Nephron (organoid): ENCODE data around the gene WNT9A.

Experiments used
- H3K27ac Mint-ChIP-seq, 3 experiments: 2 replicates each; pipeline ENCODE4 v1.8.0; 2020; ENCODE audit warnings: mixed read lengths in 3 of 3, mild to moderate bottlenecking in 2 of 3, moderate library complexity in 1 of 3
- H3K27me3 Mint-ChIP-seq: 2 replicates; pipeline ENCODE4 v1.8.0; 2021; ENCODE audit warnings: low read depth, mild to moderate bottlenecking, moderate library complexity, mixed read lengths
- H3K36me3 Mint-ChIP-seq: 2 replicates; pipeline ENCODE4 v1.8.0; 2020; ENCODE audit warnings: low read depth, mixed read lengths
- H3K4me1 Mint-ChIP-seq: 2 replicates; pipeline ENCODE4 v1.8.0; 2020; ENCODE audit warnings: mixed read lengths
- H3K4me3 Mint-ChIP-seq, 3 experiments: 2 replicates each; pipeline ENCODE4 v1.8.0; 2020; ENCODE audit warnings: mild to moderate bottlenecking in 3 of 3, mixed read lengths in 3 of 3, moderate library complexity in 2 of 3
- H3K9me3 Mint-ChIP-seq: 2 replicates; pipeline ENCODE4 v1.8.0; 2020; ENCODE audit warnings: mixed read lengths
- TF ChIP-seq, protein P1 (sequence below), 3 experiments: fragments of 200-600 bp; sonication (generic); IDR thresholded peaks; one replicate each; pipeline ENCODE4 v1.5.0; 2021; ENCODE audit warnings: antibody characterized with exemption in 3 of 3; ENCODE audit not compliant: unreplicated experiment in 3 of 3

The WNT9A gene

DNA sequence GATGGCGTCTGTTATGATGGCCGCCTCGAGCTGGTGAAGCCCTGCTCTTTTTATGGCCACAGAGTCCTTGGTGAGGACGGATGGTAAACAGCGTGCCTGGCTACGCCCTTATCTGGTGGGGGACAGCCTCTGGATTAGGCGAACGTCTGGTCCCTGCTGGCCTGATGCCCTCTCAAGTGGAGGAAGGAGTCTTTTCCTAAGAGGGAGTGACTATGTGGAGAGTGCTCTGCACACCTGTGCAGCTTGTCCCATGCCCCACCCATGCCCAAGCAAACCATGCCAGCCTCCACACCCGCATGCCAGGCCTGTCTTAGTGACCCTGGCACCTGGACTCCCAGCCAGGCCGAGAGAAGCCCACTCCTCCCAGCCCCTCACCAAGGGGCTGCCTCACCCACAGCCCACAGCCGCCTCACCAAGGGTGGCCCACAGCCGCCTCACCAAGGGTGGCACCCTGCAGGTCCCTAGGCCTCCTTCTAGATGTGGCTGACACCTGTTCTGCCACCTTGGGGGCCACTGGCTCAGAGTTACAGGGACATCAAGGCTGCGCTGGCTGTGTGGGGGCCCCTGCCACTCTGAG is 40.2 kb downstream of the WNT9A start:
- H3K4me1 Mint-ChIP-seq = peaks cover 38% of the 10 kb centered on the region
- H3K27me3 Mint-ChIP-seq = no peaks in the 10 kb centered on the region
- H3K27ac Mint-ChIP-seq = peak overlapping the region in 2 of 3 experiments; percentile 9 to 70
- no peaks in the 10 kb centered on the region for H3K36me3 Mint-ChIP-seq
- H3K4me3 Mint-ChIP-seq = no peak overlapping the region
- H3K9me3 Mint-ChIP-seq = no peaks in the 10 kb centered on the region
- TF ChIP-seq, protein P1, sequence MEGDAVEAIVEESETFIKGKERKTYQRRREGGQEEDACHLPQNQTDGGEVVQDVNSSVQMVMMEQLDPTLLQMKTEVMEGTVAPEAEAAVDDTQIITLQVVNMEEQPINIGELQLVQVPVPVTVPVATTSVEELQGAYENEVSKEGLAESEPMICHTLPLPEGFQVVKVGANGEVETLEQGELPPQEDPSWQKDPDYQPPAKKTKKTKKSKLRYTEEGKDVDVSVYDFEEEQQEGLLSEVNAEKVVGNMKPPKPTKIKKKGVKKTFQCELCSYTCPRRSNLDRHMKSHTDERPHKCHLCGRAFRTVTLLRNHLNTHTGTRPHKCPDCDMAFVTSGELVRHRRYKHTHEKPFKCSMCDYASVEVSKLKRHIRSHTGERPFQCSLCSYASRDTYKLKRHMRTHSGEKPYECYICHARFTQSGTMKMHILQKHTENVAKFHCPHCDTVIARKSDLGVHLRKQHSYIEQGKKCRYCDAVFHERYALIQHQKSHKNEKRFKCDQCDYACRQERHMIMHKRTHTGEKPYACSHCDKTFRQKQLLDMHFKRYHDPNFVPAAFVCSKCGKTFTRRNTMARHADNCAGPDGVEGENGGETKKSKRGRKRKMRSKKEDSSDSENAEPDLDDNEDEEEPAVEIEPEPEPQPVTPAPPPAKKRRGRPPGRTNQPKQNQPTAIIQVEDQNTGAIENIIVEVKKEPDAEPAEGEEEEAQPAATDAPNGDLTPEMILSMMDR (IDR thresholded peaks at IDR 0.05; ENCODE audit: unreplicated experiment in 3 of 3) = no peak

DNA sequence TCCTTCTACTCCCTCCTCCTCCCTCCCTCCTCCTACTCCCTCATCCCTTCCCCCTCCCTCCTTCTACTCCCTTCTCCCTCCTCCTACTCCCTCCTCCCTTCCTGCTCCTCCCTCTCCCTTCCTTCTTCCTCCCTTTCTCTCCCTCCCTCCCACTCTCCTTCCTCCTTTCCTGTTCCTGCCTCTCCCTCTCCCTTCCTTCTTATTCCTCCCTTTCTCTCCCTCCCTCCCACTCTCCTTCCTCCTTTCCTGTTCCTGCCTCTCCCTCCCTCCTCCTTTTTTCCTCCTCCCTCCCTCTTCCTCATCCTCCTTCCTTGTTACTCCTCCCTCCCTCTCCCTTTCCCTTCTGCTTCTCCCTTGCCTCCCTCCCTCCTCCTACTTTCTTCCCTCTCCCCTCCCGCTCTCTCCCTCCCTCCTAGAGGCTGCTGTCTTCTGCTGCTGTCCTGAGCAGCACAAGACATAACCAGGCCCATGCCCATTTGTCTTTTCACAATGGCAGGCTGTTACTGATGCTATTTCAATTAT is 41.1 kb downstream of the WNT9A start:
- TF ChIP-seq, protein P1 (IDR thresholded peaks at IDR 0.05; ENCODE audit: unreplicated experiment in 3 of 3) = no peak
- Mint-ChIP-seq H3K4me3 (no peak overlapping the region), H3K27ac (peak overlapping the region in 2 of 3 experiments; percentile 9 to 70), H3K4me1 (peaks cover 37% of the 10 kb centered on the region), H3K9me3 (no peaks in the 10 kb centered on the region), H3K27me3 (no peaks in the 10 kb centered on the region), H3K36me3 (no peaks in the 10 kb centered on the region)

- Mint-ChIP-seq H3K36me3 (no peaks in the 10 kb centered on the region), H3K27ac (no peak overlapping the region), H3K4me3 (no peak overlapping the region), H3K4me1 (peaks cover 36% of the 10 kb centered on the region), H3K27me3 (no peaks in the 10 kb centered on the region), H3K9me3 (no peaks in the 10 kb centered on the region)
- TF ChIP-seq, protein P1 (IDR thresholded peaks at IDR 0.05; ENCODE audit: unreplicated experiment in 3 of 3) = no peak
Measured at GRCh38 chr1:227905573-227906487, 41.9 kb downstream of the WNT9A start.

- Mint-ChIP-seq H3K9me3 (no peaks in the 10 kb centered on the region), H3K4me1 (peaks cover 26% of the 10 kb centered on the region), H3K27ac (no peak overlapping the region), H3K27me3 (no peaks in the 10 kb centered on the region), H3K36me3 (no peaks in the 10 kb centered on the region), H3K4me3 (no peak overlapping the region)
- TF ChIP-seq, protein P1 (IDR thresholded peaks at IDR 0.05; ENCODE audit: unreplicated experiment in 3 of 3) = no peak
Measured at GRCh38 chr1:227904541-227905335, 43.0 kb downstream of the WNT9A start.

DNA sequence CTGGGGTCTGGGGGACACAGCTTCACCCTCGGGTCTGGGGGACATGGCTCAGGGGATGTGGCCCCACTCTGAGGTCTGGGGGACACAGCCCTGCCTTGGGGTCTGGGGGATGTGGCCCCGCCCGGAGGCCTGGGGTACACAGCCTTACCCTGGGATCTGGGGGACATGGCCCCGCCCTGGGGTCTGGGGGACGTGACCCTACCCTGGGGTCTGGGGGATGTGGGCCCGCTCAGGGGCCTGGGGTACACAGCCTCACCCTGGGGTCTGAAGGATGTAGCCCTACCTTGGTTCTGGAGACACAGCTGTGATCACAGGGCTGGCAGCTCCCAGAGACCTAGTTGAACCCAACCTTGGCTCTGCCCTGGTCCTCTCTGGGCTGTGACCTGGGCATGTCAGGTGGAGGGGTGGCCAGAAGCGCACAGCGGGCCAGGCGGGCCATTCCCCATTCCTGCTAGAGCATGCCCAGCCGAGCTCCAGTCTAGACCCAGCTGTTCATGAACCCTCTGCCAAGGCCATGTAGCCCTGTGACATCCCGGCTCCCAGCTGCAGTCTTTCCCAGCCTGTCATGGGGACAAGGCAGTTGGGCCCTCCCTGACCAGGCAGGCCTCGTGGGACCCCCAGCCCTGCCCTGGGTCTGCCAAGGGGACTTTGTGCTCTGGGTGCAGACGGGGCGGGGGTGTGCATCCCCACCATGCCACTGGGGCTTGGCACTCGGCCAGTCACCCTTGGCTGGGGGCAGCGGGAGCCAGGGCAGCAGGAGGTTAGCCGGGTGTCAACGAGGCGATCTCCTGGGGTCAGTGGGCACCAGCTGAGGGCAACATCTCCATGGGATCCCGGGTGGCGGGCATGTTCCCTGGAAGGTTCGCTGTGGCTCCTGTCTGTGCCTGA is 43.9 kb downstream of the WNT9A start:
- Mint-ChIP-seq H3K27ac (no peak overlapping the region), H3K4me3 (no peak overlapping the region), H3K27me3 (no peaks in the 10 kb centered on the region), H3K9me3 (no peaks in the 10 kb centered on the region), H3K4me1 (peaks cover 21% of the 10 kb centered on the region), H3K36me3 (no peaks in the 10 kb centered on the region)
- TF ChIP-seq, protein P1 (IDR thresholded peaks at IDR 0.05; ENCODE audit: unreplicated experiment in 3 of 3) = no peak
